Measurements from ENCODE around the gene PDLIM1.

DNA sequence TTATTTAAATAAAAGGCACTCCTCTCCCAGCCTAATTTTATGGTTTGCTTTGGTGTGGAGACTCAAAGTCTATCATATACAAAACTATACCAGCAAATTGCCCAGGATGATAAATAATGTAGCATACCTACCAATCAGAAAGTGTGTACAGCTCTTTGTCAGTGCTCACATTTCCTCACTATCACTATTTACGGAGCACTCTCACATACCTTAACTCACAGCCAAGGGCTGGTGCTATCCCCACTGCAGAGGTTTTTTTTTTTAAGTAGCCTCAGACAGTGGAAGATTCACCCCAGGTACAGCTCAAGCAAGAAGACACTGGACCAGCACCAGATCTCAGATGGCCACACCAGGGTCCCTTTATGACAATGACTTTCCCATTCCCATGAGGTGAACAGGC lies 2.5 kb downstream of the PDLIM1 start:
- no peak for TF ChIP-seq POLR2A (IDR thresholded peaks at IDR 0.05)
- TF ChIP-seq, protein P1, sequence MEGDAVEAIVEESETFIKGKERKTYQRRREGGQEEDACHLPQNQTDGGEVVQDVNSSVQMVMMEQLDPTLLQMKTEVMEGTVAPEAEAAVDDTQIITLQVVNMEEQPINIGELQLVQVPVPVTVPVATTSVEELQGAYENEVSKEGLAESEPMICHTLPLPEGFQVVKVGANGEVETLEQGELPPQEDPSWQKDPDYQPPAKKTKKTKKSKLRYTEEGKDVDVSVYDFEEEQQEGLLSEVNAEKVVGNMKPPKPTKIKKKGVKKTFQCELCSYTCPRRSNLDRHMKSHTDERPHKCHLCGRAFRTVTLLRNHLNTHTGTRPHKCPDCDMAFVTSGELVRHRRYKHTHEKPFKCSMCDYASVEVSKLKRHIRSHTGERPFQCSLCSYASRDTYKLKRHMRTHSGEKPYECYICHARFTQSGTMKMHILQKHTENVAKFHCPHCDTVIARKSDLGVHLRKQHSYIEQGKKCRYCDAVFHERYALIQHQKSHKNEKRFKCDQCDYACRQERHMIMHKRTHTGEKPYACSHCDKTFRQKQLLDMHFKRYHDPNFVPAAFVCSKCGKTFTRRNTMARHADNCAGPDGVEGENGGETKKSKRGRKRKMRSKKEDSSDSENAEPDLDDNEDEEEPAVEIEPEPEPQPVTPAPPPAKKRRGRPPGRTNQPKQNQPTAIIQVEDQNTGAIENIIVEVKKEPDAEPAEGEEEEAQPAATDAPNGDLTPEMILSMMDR (IDR thresholded peaks at IDR 0.05) = no peak
- TF ChIP-seq POLR2AphosphoS5 (IDR thresholded peaks at IDR 0.05) = no peak
- TF ChIP-seq EP300 (IDR thresholded peaks at IDR 0.05) = no peak
